ENCODE results near the gene FAM200B.

FAM200B gene

GRCh38 chr4:15672101-15672500 lies 9.5 kb upstream of the FAM200B start:
- TF ChIP-seq, protein P1, sequence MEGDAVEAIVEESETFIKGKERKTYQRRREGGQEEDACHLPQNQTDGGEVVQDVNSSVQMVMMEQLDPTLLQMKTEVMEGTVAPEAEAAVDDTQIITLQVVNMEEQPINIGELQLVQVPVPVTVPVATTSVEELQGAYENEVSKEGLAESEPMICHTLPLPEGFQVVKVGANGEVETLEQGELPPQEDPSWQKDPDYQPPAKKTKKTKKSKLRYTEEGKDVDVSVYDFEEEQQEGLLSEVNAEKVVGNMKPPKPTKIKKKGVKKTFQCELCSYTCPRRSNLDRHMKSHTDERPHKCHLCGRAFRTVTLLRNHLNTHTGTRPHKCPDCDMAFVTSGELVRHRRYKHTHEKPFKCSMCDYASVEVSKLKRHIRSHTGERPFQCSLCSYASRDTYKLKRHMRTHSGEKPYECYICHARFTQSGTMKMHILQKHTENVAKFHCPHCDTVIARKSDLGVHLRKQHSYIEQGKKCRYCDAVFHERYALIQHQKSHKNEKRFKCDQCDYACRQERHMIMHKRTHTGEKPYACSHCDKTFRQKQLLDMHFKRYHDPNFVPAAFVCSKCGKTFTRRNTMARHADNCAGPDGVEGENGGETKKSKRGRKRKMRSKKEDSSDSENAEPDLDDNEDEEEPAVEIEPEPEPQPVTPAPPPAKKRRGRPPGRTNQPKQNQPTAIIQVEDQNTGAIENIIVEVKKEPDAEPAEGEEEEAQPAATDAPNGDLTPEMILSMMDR (IDR thresholded peaks at IDR 0.05) = no peak

- TF ChIP-seq, protein P1 (IDR thresholded peaks at IDR 0.05) = no peak
Observed at GRCh38 chr4:15673337-15673736, 8.3 kb upstream of the FAM200B start.

- TF ChIP-seq, protein P1 (IDR thresholded peaks at IDR 0.05) = no peak
Observed at GRCh38 chr4:15674046-15674445, 7.6 kb upstream of the FAM200B start.

DNA sequence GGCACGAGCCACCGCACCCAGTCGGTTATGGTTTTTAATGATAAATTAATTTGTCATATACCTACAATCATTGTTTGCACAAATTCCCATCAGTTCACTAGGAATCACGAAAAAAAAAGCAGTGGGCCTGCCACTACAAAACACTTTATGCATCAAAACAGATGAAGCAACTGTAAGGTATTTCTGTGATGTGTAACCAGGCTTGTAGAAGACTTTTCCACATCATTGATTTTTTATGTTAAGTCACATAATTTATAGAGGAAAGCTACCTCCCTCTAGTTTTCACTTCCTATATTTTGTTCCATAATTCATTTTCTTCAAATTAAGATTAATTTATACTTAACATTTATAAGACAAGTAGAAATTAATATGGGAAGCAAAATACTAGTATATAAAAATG lies 6.7 kb upstream of the FAM200B start:
- TF ChIP-seq, protein P1 (IDR thresholded peaks at IDR 0.05) = no peak

- TF ChIP-seq, protein P1 (IDR thresholded peaks at IDR 0.05) = no peak
Observed at GRCh38 chr4:15675356-15675755, 6.3 kb upstream of the FAM200B start.

GRCh38 chr4:15676039-15676438 lies 5.6 kb upstream of the FAM200B start:
- TF ChIP-seq, protein P1 (IDR thresholded peaks at IDR 0.05) = no peak

- TF ChIP-seq, protein P1 (IDR thresholded peaks at IDR 0.05) = no peak
Observed at GRCh38 chr4:15676899-15677298, 4.7 kb upstream of the FAM200B start.

DNA sequence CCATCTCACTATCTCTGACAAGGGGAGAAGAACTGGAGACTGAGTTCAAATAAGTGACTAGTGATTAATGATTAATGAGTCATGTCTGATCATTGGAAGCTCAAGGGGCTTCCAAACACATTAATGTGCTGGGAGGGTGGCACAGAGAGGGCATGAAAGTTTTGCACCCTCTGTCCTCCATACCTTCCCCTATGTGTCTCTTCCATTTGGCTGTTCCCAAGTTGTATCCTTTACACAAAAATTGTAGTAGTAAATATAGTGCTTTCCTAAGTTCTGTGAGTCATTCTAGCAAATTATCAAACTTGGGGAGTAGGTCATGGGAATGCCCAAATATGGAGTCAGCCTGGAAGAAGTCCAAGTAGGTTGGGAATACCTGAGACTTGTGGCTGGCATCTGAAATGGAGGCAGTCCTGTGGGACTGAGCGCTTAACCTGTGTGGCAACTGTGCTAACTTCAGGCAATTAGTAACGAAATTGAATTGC lies 4.1 kb upstream of the FAM200B start:
- TF ChIP-seq, protein P1 (IDR thresholded peaks at IDR 0.05) = no peak

Measured in LNCAP (cell line).